Measurements from ENCODE around the gene RIT1.

DNA sequence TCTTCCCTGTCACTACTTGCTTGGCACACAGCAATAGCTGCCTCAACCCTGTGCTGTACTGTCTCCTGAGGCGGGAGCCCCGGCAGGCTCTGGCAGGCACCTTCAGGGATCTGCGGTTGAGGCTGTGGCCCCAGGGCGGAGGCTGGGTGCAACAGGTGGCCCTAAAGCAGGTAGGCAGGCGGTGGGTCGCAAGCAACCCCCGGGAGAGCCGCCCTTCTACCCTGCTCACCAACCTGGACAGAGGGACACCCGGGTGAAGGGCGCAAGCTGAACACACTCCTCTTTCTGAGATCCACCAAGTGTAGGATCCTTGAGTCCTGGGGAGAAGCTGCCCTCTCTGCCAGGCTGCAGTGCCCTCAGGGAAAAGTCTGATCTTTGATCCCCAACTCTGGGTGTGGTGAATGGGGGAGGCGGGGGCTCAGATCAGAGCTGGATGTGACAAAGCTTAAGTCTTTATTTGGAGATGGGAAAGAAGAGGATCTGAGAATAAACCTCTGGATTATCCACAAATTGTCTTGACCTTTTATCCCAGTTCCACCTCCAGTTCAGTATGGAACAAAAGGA, 31.5 kb upstream of the RIT1 start:
- TF ChIP-seq, protein P1, sequence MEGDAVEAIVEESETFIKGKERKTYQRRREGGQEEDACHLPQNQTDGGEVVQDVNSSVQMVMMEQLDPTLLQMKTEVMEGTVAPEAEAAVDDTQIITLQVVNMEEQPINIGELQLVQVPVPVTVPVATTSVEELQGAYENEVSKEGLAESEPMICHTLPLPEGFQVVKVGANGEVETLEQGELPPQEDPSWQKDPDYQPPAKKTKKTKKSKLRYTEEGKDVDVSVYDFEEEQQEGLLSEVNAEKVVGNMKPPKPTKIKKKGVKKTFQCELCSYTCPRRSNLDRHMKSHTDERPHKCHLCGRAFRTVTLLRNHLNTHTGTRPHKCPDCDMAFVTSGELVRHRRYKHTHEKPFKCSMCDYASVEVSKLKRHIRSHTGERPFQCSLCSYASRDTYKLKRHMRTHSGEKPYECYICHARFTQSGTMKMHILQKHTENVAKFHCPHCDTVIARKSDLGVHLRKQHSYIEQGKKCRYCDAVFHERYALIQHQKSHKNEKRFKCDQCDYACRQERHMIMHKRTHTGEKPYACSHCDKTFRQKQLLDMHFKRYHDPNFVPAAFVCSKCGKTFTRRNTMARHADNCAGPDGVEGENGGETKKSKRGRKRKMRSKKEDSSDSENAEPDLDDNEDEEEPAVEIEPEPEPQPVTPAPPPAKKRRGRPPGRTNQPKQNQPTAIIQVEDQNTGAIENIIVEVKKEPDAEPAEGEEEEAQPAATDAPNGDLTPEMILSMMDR (IDR thresholded peaks at IDR 0.05; ENCODE audit: insufficient read depth, low read length, poor library complexity, severe bottlenecking), result no peak
- TF ChIP-seq EZH2phosphoT487 (conservative IDR thresholded peaks at IDR 0.05; ENCODE audit: low read length), result no peak

Data from SU-DHL-6 (cell line).